H9 (cell line): ENCODE results near the gene PLS1. TPM values are rescaled to one million over a fixed set of nuclear protein-coding genes. Genes with fewer than 3 reads are reported as not detected.

Experiments
- DNase-seq: peaks from one replicate; pipeline ENCODE4 v3.0.0-alpha.2; 2017
- H2AFZ ChIP-seq: one replicate; pipeline ENCODE4 v1.6.1; 2013; ENCODE audit warnings: mild to moderate bottlenecking, low read length, control low read depth, moderate library complexity
- H2AK5ac ChIP-seq: 2 replicates; pipeline ENCODE4 v1.6.1; 2013; ENCODE audit warnings: low read length, control low read depth, mixed read lengths; ENCODE audit not compliant: insufficient read length
- H2BK120ac ChIP-seq: one replicate; pipeline ENCODE4 v1.6.1; 2013; ENCODE audit warnings: low read depth, mild to moderate bottlenecking, low read length, control low read depth, inconsistent platforms; ENCODE audit not compliant: poor library complexity, severe bottlenecking
- H2BK12ac ChIP-seq: 2 replicates; pipeline ENCODE4 v1.6.1; 2013; ENCODE audit warnings: low read length, control low read depth, mixed read lengths, low read depth; ENCODE audit not compliant: insufficient read length
- H2BK15ac ChIP-seq: 2 replicates; pipeline ENCODE4 v1.6.1; 2013; ENCODE audit warnings: low read depth, low read length, control low read depth
- H2BK20ac ChIP-seq: one replicate; pipeline ENCODE4 v1.6.1; 2013; ENCODE audit warnings: low read depth, mild to moderate bottlenecking, low read length, control low read depth, inconsistent platforms; ENCODE audit not compliant: poor library complexity, severe bottlenecking
- H2BK5ac ChIP-seq: 2 replicates; pipeline ENCODE4 v1.6.1; 2013; ENCODE audit warnings: low read length, control low read depth, mixed read lengths; ENCODE audit not compliant: insufficient read length
- H3K14ac ChIP-seq: 2 replicates; pipeline ENCODE4 v1.6.1; 2013; ENCODE audit warnings: low read length, control low read depth; ENCODE audit not compliant: insufficient read depth
- H3K18ac ChIP-seq: 2 replicates; pipeline ENCODE4 v1.6.1; 2013; ENCODE audit warnings: low read depth, mild to moderate bottlenecking, mixed read lengths, low read length, control low read depth; ENCODE audit not compliant: insufficient read length
- H3K23ac ChIP-seq: 2 replicates; pipeline ENCODE4 v1.6.1; 2013; ENCODE audit warnings: low read length, control low read depth, mixed read lengths, low read depth; ENCODE audit not compliant: insufficient read length
- H3K23me2 ChIP-seq: 2 replicates; pipeline ENCODE4 v1.6.1; 2013; ENCODE audit warnings: low read depth, mild to moderate bottlenecking, mixed read lengths, low read length, control low read depth; ENCODE audit not compliant: insufficient read length, poor library complexity, severe bottlenecking
- H3K27ac ChIP-seq: 2 replicates; pipeline ENCODE4 v1.5.1; 2013; ENCODE audit warnings: low read length, control low read depth, mixed read lengths, low read depth; ENCODE audit not compliant: insufficient read length
- H3K27me3 ChIP-seq: 2 replicates; pipeline ENCODE4 v1.6.1; 2013; ENCODE audit warnings: low read length, control low read depth, inconsistent platforms; ENCODE audit not compliant: insufficient read depth
- H3K4ac ChIP-seq: 2 replicates; pipeline ENCODE4 v1.6.1; 2013; ENCODE audit warnings: low read depth, mild to moderate bottlenecking, control low read depth, inconsistent platforms, low read length, moderate library complexity
- H3K4me1 ChIP-seq: 2 replicates; pipeline ENCODE4 v1.6.1; 2013; ENCODE audit warnings: low read length, control low read depth, inconsistent platforms; ENCODE audit not compliant: insufficient read depth
- H3K4me2 ChIP-seq: 2 replicates; pipeline ENCODE4 v1.6.1; 2013; ENCODE audit warnings: low read length, control low read depth, mixed read lengths; ENCODE audit not compliant: insufficient read length, insufficient read depth
- H3K56ac ChIP-seq: 2 replicates; pipeline ENCODE4 v1.6.1; 2013; ENCODE audit warnings: low read depth, mild to moderate bottlenecking, mixed read lengths, low read length, control low read depth; ENCODE audit not compliant: insufficient read length
- H3K79me1 ChIP-seq: 2 replicates; pipeline ENCODE4 v1.6.1; 2013; ENCODE audit warnings: low read depth, mild to moderate bottlenecking, moderate library complexity, low read length, control low read depth, inconsistent platforms; ENCODE audit not compliant: insufficient read depth, poor library complexity, severe bottlenecking
- H3K79me2 ChIP-seq: 2 replicates; pipeline ENCODE4 v1.6.1; 2013; ENCODE audit warnings: low read length, control low read depth, inconsistent platforms; ENCODE audit not compliant: insufficient read depth
- H3K9ac ChIP-seq: 2 replicates; pipeline ENCODE4 v1.6.1; 2013; ENCODE audit warnings: low read length, control low read depth, mixed read lengths; ENCODE audit not compliant: insufficient read length; ENCODE audit errors: extremely low read depth
- H3K9me3 ChIP-seq: one replicate; pipeline ENCODE4 v1.6.1; 2013; ENCODE audit warnings: low read depth, low read length, inconsistent platforms; ENCODE audit not compliant: control insufficient read depth
- H3T11ph ChIP-seq: one replicate; pipeline ENCODE4 v1.6.1; 2013; ENCODE audit warnings: mild to moderate bottlenecking, low read length, control low read depth, inconsistent platforms
- H4K20me1 ChIP-seq: one replicate; pipeline ENCODE4 v1.6.1; 2013; ENCODE audit not compliant: control insufficient read depth, insufficient read length, insufficient read depth
- H4K5ac ChIP-seq: 2 replicates; pipeline ENCODE4 v1.6.1; 2013; ENCODE audit warnings: low read depth, mild to moderate bottlenecking, mixed read lengths, low read length, control low read depth; ENCODE audit not compliant: insufficient read length
- H4K8ac ChIP-seq: replicated peaks from 2 replicates; pipeline ENCODE4 v1.6.1; 2013; ENCODE audit warnings: low read length, control low read depth, mixed read lengths, low read depth; ENCODE audit not compliant: insufficient read length
- H4K91ac ChIP-seq: 2 replicates; pipeline ENCODE4 v1.6.1; 2013; ENCODE audit warnings: low read depth, mild to moderate bottlenecking, moderate library complexity, mixed read lengths, low read length, control low read depth; ENCODE audit not compliant: insufficient read length
- H3K27ac Mint-ChIP-seq, 3 experiments: 2 replicates in 2 of 3; 3 replicates in 1 of 3; pipeline ENCODE4 v1.8.0; 2020 to 2021; ENCODE audit warnings: mixed read lengths in 3 of 3, mild to moderate bottlenecking in 1 of 3, moderate library complexity in 1 of 3
- H3K27me3 Mint-ChIP-seq: 2 replicates; pipeline ENCODE4 v1.8.0; 2021; ENCODE audit warnings: low read depth, mild to moderate bottlenecking, moderate library complexity, mixed read lengths
- H3K36me3 Mint-ChIP-seq, 3 experiments: 2 replicates in 2 of 3; 3 replicates in 1 of 3; pipeline ENCODE4 v1.8.0; 2020 to 2021; ENCODE audit warnings: low read depth in 3 of 3, mixed read lengths in 3 of 3; ENCODE audit not compliant: insufficient read depth in 1 of 3
- H3K4me1 Mint-ChIP-seq, 2 experiments: 2 replicates each; pipeline ENCODE4 v1.8.0; 2020; ENCODE audit warnings: mixed read lengths in 2 of 2
- H3K4me3 Mint-ChIP-seq, 2 experiments: 2 replicates in 1 of 2; 3 replicates in 1 of 2; pipeline ENCODE4 v1.8.0; 2020 to 2021; ENCODE audit warnings: mild to moderate bottlenecking in 2 of 2, mixed read lengths in 2 of 2, moderate library complexity in 1 of 2
- H3K9me3 Mint-ChIP-seq, 2 experiments: 2 replicates in 1 of 2; 3 replicates in 1 of 2; pipeline ENCODE4 v1.8.0; 2020; ENCODE audit warnings: mild to moderate bottlenecking in 2 of 2, mixed read lengths in 2 of 2, moderate library complexity in 1 of 2
- WGBS: extraction: QIAGEN DNeasy Blood & Tissue Kit; methylation state at CpG from one replicate; pipeline ENCODE4 v1.1.7; 2013; ENCODE audit warnings: missing lambda C conversion rate, low lambda C conversion rate, mixed read lengths; ENCODE audit not compliant: insufficient read length; ENCODE audit errors: extremely low coverage; 5-methylcytosine and 5-hydroxymethylcytosine counted together
- total RNA-seq: library from RNA; stranded (reverse); gene quantifications from 2 replicates; pipeline ENCODE4 v1.2.1, GENCODE V29; 2021
- TF ChIP-seq, protein P1 (sequence below): fragments of 200-600 bp; sonication (generic); conservative IDR thresholded peaks from 3 replicates; pipeline ENCODE4 v1.8.0; 2021; ENCODE audit warnings: antibody characterized with exemption, mild to moderate bottlenecking

The PLS1 gene
- total RNA-seq, 1 experiment from 2014 or later = 20.4 TPM

DNA sequence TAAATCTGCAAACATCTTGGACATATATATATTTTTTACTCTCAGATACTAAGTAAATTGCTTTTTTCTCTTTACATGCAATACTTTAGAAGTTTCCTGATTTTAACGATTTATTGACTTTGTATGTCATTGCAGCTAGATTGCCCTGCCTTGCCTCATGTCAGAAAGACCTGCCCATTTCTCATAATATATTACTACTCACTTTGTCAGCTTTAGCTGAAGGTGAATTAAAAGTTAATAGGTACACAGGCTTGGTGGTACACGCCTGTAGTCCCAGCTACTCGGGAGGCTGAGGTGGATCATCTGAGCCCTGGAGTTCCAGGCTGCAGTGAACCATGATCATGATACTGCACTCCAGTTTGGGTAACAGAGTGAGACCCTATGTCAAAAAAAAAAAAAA, 52.8 kb downstream of the PLS1 start:
- no peak overlapping the region for H2BK20ac ChIP-seq
- no peak for DNase-seq
- H3K23me2 ChIP-seq = no peaks in the 10 kb centered on the region
- no peak overlapping the region for H4K91ac ChIP-seq
- H2AFZ ChIP-seq = no peak overlapping the region
- peaks cover 8% of the 10 kb centered on the region; the same call in 1 of the 2 replicates for H3K4me1 ChIP-seq
- no peak overlapping the region for H3K4me2 ChIP-seq
- TF ChIP-seq, protein P1, sequence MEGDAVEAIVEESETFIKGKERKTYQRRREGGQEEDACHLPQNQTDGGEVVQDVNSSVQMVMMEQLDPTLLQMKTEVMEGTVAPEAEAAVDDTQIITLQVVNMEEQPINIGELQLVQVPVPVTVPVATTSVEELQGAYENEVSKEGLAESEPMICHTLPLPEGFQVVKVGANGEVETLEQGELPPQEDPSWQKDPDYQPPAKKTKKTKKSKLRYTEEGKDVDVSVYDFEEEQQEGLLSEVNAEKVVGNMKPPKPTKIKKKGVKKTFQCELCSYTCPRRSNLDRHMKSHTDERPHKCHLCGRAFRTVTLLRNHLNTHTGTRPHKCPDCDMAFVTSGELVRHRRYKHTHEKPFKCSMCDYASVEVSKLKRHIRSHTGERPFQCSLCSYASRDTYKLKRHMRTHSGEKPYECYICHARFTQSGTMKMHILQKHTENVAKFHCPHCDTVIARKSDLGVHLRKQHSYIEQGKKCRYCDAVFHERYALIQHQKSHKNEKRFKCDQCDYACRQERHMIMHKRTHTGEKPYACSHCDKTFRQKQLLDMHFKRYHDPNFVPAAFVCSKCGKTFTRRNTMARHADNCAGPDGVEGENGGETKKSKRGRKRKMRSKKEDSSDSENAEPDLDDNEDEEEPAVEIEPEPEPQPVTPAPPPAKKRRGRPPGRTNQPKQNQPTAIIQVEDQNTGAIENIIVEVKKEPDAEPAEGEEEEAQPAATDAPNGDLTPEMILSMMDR = no peak
- H3T11ph ChIP-seq = no peak overlapping the region
- no peak overlapping the region for H3K23ac ChIP-seq
- H3K4ac ChIP-seq = no peak overlapping the region
- Mint-ChIP-seq H3K27ac (peak overlapping the region in 1 of 3 experiments; percentile 23; a peak in 2 of 7 replicates), H3K4me3 (no peak overlapping the region), H3K9me3 (no peaks in the 10 kb centered on the region), H3K36me3 (no peaks in the 10 kb centered on the region), H3K4me1 (peaks cover 24 to 38% of the 10 kb centered on the region in 2 experiments), H3K27me3 (no peaks in the 10 kb centered on the region)
- H3K14ac ChIP-seq = no peak overlapping the region
- no peaks in the 10 kb centered on the region for H3K27me3 ChIP-seq
- WGBS = no CpG with 5 or more reads among the region's 3 CpGs
- H2BK12ac ChIP-seq = no peak overlapping the region
- no peaks in the 10 kb centered on the region for H3K79me2 ChIP-seq
- no peak overlapping the region for H3K18ac ChIP-seq
- no peaks in the 10 kb centered on the region for H4K20me1 ChIP-seq
- no peak overlapping the region for H2AK5ac ChIP-seq
- no peak overlapping the region for H3K27ac ChIP-seq
- no peak overlapping the region for H2BK5ac ChIP-seq
- no peak overlapping the region for H4K8ac ChIP-seq
- H3K56ac ChIP-seq = no peak overlapping the region
- no peak overlapping the region for H4K5ac ChIP-seq
- H3K9me3 ChIP-seq = no peaks in the 10 kb centered on the region
- H2BK120ac ChIP-seq = no peak overlapping the region
- no peak overlapping the region for H3K9ac ChIP-seq
- H3K79me1 ChIP-seq = no peaks in the 10 kb centered on the region
- H2BK15ac ChIP-seq = no peak overlapping the region
